Stimulated activated CD4-positive, alpha-beta T cell treated with anti-CD3 and anti-CD28 coated beads, Interleukin-15, amount 100 ng/mL, for 1 hour (primary cell): ENCODE results near the gene DDX54.
A peak's percentile ranks its signal among the peaks of the same experiment; 100 is the strongest.
"Not testable (repeated sequence)": the region's sequence is repeated elsewhere in the genome, so short reads cannot be mapped to it uniquely, and the experiment has no call there.

Source experiments
- DNase-seq, 2 donors: peaks; one replicate each; pipeline ENCODE4 v3.0.0-alpha.2; 2020; ENCODE audit warnings: low read depth in 1 of 2, low spot score in 1 of 2

Gene DDX54

GRCh38 chr12:113216027-113216426 is 30.7 kb upstream of the DDX54 start:
- DNase-seq = no peak

GRCh38 chr12:113214895-113215400 is 29.7 kb upstream of the DDX54 start:
- no peak for DNase-seq

DNA sequence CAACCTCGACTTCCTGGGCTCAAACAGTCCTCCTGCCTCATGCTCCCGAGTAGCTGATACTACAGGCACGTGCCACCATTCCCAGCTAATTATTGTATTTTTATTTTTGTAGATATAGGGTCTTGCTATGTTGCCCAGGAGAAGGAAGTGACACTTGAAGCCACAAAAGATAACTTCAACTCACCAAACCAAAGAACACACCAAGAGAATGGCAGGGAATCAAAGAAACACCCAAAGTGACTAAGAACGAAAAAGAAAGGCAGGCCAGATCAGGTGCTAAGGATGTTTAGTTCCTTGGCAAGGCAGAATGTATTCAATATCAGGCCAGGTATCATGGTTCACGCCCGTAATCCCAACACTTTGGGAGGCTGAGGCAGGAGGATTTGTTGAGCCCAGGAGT is 25.9 kb upstream of the DDX54 start:
- DNase-seq = no peak

DNA sequence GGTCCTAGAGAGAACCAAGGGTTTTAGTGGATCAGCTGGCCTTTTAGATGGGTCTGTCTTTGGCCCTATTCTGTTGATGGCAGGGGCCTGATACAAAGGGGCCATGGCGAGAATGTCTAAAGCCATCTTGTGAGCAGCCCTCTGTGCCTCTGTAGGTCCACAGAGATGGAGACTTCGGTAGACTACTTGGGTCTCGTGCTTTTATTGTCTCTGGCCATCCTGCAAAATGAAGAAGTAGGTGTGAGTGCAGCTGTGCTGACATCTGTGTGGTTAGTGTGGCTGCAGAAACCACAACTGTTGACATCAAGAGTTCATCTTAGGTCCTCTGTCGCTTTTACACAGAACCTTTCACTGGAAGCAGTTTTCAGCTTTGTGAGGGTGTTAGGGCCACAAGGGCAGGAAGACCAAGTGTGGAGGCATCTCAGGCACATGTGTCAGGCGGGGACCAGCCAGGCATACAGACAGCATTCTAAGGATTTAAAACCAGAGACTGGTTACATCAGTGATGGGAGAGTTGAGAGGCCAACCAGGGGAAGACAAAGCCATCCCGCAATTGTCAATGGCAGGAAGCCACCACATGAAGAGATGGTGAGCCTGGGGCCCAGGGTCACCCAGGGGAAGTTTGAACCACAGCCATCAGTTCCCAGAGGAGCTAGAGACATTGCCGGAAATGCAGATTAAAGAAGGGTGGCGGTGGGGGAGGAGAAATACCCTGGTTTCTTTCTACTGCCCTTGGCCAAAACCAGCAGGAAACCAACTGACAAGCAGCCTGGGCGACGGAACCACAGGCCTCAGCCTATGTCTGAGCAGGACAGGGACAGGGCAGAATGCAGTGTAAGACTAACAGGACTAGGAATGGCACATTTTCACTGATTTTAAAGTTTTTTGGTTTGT is 23.0 kb upstream of the DDX54 start:
- peak in 1 of 2 donors; percentile 19 for DNase-seq

DNA sequence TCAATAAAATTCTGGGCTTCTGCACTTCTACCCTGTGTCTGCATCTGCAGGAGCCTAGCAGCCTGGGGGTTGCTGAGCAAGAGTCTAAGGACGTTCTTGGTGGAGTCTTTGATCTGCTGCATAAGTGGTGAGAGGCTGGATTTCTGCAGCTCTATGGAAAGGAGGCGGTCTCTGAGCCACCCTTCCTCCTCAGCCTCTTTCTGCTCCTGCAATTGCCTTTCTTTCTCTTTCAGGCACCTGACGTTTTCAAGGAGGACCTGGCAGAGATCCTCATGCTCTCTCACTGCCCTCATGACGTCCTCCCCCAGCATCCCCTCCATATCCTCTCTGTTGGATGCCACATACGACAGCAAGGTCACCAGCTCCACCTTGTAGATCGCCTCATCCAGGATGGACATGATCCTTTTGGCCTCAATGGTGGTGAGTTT is 22.3 kb upstream of the DDX54 start:
- DNase-seq = no peak

GRCh38 chr12:113206802-113207201 is 21.5 kb upstream of the DDX54 start:
- DNase-seq = not testable (repeated sequence)

DNA sequence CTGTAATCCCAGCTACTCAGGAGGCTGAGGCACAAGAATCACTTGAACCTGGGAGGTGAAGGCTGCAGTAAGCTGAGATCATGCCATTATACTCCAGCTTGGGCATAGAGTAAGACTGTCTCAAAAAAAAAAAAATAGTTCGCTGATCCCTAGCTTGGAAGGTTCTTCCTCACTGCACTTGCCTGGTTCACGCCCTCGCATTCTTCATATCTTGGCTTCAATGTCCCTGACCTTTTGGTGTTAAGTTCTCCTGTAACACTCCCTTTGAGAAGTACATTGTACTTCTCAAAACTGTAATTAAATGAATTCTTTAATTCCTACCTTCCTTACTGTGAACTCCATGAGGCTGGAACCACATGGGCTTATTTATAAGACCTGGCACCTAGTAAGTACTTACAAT is 19.5 kb upstream of the DDX54 start:
- no peak for DNase-seq

DNA sequence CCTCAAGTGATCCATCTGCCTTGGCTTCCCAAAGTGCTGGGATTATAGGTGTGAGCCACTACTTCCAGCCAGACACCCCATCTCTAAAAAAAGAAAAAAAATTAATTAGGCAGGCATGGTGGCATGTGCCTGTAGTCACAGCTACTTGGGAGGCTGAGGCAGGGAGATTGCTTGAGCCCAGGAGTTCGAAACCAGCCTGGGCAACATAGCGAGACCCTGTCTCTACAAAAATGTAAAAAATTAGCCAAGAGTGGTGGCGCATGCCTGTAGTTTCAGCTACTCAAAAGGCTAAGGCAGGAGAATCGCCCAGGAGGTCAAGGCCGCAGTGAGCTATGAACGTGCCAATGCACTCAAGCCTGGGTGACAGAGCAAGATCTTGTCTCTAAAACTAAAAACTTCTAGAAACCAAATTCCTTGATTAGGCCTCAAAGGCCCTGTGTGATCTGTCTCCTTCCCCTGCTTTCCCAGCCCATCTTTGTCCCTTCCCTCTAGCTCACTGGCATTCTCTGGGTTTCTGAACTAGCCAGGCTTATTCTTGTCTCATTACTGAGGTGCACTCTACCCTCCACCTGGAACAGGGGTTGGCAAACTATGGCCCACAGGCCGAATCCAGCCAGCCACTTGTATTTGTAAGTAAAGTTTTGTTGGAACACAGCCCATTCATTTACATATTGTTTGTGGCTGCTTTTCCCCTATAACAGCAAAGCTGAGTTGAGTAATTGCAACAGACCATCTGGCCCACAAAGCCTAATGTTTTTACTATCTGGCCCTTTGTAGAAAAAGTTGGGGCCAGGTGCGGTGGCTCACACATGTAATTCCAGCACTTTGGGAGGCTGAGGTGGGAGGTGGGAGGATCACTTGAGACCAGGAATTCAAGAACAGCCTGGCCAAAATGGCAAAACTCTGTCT is 18.8 kb upstream of the DDX54 start:
- no peak for DNase-seq

DNA sequence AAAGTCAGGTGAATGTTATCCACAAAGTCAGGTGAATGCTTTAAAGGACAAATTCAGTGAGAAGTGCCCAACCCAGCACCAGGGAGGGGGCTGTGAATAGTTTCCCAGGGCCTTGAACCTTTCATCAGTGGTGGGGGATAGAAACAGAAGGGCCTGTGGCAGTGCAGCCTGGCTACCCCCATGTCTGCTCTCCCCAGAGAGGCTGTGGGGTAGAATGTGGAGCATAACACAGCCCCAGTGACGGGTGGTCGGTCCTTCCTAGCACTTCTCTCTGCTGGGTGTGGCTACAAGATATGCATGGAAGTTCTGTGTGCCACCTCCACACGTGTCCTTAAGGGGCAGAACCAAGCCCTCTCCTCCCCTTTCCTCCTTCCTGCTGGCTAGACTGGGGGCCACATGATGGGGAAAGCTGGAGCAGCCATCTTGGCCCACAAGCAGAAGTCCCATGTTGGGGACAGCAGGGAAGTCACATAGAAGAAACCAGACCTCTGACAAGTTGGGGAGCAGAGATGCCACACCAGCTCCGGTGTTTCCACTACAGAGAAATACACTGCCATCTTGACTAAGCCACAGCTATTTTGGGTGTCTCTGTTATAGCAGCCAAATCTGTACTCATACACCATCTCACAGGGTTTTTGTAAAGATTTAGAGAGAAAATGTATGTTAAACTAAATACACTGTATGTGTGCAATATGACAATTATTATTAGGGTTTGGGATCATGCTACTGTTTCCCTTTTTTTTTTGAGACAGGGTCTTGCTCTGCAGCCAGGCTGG is 17.2 kb upstream of the DDX54 start:
- no peak for DNase-seq

DNA sequence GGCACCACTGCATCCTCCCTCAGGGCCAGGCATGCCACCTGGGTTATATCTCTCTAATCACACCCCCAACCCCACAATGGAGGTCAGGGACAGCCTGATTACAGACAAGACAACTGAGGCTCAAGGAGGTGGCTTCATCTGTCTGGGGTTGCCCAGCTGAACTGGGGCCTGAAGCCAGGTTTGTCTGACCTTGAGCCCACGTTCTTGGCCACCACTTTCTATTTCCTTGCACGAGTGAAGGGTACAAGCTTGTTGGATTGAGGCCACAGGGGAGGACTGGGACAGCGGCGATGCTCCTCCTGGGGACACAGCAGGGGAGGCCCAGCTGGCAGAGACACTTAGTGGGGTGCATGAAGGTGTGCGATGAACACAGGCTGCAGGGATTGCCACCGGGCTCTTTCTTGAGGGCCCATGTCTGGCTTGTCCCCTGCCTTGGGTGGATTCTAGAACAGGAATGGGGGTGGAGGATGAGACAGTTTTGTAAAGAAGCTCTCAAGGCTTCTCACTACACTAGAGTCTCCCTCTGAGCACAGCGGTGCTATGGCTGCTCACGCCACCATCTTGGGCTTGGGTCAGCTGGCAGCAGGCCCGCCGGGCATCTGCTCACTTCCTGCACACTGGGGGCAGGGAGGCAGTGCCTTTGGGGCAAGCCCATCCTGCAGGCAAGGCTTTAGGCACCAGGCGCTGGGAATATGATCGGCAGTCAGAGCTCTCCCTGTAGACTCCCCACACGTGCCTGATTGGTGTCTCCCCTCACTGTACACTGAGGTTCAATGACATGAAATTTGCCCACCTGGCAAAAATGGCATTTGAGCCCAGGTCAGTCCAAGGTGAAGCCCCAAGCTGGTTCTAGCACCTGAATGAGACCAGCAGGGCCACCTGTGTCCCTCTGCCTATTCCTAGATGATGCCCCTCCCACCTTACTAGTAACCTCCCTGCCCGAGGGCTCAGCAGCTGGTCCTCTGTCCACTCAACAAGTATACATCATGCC is 16.2 kb upstream of the DDX54 start:
- no peak for DNase-seq

GRCh38 chr12:113200021-113200797 is 14.9 kb upstream of the DDX54 start:
- no peak for DNase-seq

- DNase-seq = no peak
Observed at GRCh38 chr12:113198296-113198695, 13.0 kb upstream of the DDX54 start.

DNA sequence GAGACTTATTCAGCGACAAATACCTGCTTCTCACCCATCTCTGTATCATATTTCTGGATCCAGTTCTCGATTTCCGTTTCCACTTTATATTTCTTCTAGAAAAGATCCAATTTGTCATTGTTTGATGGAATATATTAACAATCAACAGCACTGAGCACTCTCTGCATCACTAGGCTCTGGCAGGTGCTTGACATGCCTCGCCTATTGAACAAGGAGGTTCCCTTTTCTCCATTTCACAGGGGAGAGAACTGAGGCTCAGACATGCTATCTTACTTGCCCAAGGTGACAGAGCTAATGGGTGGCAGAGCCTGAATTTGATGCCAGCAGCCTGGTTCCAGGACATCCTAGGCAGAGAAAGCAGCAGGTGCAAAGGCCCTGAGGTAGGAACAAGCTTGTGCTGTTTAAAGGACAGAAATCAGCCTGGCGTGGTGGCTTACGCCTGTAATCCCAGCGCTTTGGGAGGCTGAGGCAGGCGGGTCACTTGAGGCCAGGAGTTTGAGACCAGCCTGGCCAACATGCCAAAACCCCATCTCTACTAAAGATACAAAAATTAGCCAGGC is 12.3 kb upstream of the DDX54 start:
- DNase-seq = no peak

DNA sequence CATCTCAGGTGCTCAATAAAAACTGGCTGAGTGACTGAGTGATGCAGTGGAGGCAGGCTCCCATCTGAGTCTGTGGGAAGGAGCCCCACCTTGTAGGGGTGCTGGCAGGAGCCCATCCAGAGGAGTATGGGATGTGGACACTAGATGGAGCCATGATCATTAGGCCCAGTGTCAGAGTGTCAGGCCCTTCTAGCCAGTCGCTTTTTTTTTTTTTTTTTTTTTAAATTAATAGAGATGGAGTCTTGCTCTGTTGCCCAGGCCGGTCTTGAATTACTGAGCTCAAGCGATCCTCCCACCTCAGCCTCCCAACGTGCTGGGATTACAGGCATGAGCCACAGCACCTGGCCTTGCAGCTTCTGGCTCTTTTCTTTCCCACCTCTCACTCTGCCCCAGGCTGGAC is 11.7 kb upstream of the DDX54 start:
- peak in 1 of 2 donors; percentile 17 for DNase-seq

DNA sequence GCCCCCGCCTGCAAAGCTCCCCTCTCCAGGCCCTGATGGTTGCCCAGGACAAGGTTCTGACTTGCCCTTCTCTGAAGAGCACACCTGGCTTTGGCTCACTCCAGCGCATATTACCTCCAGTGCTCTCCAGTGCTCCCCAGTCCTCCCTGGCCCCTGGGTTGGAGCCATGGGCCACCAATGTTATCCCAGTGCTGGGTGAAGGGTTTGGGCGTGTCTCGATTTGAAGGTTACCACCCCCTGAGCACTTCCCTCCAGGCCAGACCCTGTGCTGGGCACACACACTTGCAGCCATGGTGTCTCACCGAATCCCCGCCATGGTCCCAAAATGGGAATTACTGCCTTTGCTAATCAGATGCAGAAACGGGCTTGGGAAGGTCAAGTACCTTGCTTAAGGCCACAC is 11.3 kb upstream of the DDX54 start:
- DNase-seq = no peak

- DNase-seq = no peak
Observed at GRCh38 chr12:113195598-113195997, 10.3 kb upstream of the DDX54 start.

DNA sequence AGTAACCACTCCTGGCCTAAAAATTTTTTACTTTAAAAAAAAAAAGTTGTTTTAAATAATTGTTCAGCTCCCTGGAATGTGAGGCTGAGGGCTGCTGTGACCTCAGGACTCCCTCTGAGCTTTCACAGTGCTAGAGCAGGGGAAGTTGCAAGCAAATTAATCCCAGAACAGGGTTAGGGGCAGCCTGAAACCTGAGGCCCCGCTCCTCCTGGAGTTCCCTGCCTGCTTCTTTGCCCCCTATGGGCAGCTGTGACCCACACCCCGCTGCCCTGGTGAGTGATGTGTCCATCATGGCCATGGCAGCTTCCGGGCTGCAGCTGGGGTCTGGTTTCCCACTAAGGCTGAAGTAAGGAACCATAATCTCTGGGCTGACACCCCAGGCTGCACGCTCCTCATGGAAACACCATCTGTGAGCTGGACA is 9.7 kb upstream of the DDX54 start:
- no peak for DNase-seq

DNA sequence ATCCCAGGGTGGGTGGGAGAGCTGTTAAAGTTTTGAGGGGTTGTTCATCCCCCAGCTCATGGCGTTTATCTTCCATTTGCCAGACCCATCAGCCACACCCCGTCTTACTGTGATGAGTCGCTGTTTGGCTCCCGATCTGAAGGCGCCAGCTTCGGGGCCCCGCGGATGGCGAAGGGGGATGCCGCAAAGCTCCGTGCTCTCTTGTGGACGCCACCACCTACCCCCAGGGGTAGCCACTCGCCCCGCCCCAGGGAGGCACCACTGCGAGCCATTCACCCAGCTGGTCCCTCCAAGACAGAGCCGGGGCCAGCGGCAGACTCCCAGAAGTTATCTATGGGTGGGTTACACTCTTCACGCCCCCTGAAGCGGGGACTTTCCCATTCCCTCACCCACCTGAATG is 5.9 kb upstream of the DDX54 start:
- DNase-seq = no peak

DNA sequence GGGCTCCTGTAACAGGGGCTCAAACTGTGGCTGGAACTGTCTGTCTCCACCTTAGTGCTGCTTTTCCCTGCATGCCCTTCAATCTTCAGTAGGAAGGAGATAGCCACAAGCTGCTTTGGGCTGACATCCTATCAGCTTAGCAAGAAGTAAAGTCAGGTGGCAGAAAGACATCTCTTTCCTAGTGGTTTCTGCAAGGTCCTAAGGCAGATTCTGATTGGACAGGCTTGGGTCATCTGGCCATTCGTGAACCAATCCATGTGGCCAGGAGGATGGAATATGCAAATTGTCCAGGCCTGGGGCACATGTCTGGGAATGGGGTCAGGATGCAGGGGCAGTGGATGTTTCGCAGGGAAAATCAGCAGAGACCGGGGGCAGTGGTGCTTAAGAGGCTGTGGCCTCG is 5.5 kb upstream of the DDX54 start:
- no peak for DNase-seq
